ENCODE measurements around the gene ATF3.

Gene ATF3

GRCh38 chr1:212645546-212646543 is 37.3 kb downstream of the ATF3 start:
- Histone ChIP-seq H3K9me3 (ENCODE audit: control insufficient read depth, insufficient read depth, low read length) (no peaks in the 10 kb centered on the region), H3K4me1 (ENCODE audit: control insufficient read depth, insufficient read depth, low read length) (no peaks in the 10 kb centered on the region), H3K9ac (ENCODE audit: low read depth, low read length) (no peak overlapping the region), H3K36me3 (ENCODE audit: control insufficient read depth, insufficient read depth, low read length) (no peaks in the 10 kb centered on the region), H3K4me3 (ENCODE audit: low read depth, low read length) (no peak overlapping the region), H3K27me3 (ENCODE audit: control insufficient read depth, insufficient read depth, low read length) (no peaks in the 10 kb centered on the region), H3K27ac (ENCODE audit: low read depth, low read length) (no peak overlapping the region)

DNA sequence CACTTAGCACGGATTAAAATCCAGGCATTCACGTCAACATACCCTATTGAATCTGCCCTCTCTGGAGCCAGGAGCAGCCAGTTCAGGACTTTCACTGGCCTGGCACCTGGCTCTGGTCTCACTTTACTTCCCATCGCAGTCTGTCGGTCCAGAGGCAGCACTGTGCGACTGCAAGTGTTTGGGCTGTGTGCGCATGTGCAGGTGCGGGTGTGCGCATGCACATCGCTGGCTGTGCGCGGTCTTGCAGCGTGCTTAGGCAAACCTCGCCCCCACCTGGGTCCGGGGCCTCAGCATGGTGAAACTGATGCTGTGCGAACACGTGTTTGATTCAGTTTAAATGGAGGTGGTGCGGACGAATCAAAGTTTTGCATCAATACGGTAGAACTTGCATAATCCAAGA is 38.0 kb downstream of the ATF3 start:
- Histone ChIP-seq H3K9me3 (ENCODE audit: control insufficient read depth, insufficient read depth, low read length) (no peaks in the 10 kb centered on the region), H3K36me3 (ENCODE audit: control insufficient read depth, insufficient read depth, low read length) (no peaks in the 10 kb centered on the region), H3K4me1 (ENCODE audit: control insufficient read depth, insufficient read depth, low read length) (no peaks in the 10 kb centered on the region), H3K9ac (ENCODE audit: low read depth, low read length) (no peak overlapping the region), H3K27me3 (ENCODE audit: control insufficient read depth, insufficient read depth, low read length) (no peaks in the 10 kb centered on the region), H3K4me3 (ENCODE audit: low read depth, low read length) (no peak overlapping the region), H3K27ac (ENCODE audit: low read depth, low read length) (no peak overlapping the region)

GRCh38 chr1:212647004-212647403 is 38.4 kb downstream of the ATF3 start:
- no peaks in the 10 kb centered on the region for H3K27me3 ChIP-seq (ENCODE audit: control insufficient read depth, insufficient read depth, low read length)
- no peak overlapping the region for H3K4me3 ChIP-seq (ENCODE audit: low read depth, low read length)
- H3K27ac ChIP-seq (ENCODE audit: low read depth, low read length) = no peak overlapping the region

DNA sequence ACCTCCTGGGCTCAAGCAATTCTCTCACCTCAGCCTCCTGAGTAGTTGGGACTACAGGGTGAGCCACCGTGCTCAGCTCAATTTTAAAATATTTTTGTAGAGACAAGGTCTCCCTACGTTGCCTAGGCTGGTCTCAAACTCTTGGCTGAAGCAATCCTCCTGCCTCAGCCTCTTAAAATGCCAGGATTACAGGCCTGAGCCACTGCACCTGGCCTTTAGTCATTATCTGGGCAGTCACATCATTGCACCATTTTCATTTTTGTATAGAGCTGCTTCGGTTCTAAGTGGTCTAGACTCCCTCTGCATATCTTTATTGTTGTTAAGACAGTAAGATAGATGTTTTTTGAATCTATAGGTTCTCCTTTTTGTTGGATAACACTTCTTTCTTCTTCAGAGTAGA is 39.9 kb downstream of the ATF3 start:
- Histone ChIP-seq H3K4me1 (ENCODE audit: control insufficient read depth, insufficient read depth, low read length) (no peaks in the 10 kb centered on the region), H3K4me3 (ENCODE audit: low read depth, low read length) (no peak overlapping the region), H3K27ac (ENCODE audit: low read depth, low read length) (no peak overlapping the region), H3K36me3 (ENCODE audit: control insufficient read depth, insufficient read depth, low read length) (no peaks in the 10 kb centered on the region), H3K27me3 (ENCODE audit: control insufficient read depth, insufficient read depth, low read length) (no peaks in the 10 kb centered on the region), H3K9ac (ENCODE audit: low read depth, low read length) (no peak overlapping the region), H3K9me3 (ENCODE audit: control insufficient read depth, insufficient read depth, low read length) (no peaks in the 10 kb centered on the region)

More at GRCh38 chr1:212647004-212647403, 38.4 kb downstream of the ATF3 start:
- Histone ChIP-seq H3K36me3 (ENCODE audit: control insufficient read depth, insufficient read depth, low read length) (no peaks in the 10 kb centered on the region), H3K9ac (ENCODE audit: low read depth, low read length) (no peak overlapping the region), H3K9me3 (ENCODE audit: control insufficient read depth, insufficient read depth, low read length) (no peaks in the 10 kb centered on the region), H3K4me1 (ENCODE audit: control insufficient read depth, insufficient read depth, low read length) (no peaks in the 10 kb centered on the region)

DNA sequence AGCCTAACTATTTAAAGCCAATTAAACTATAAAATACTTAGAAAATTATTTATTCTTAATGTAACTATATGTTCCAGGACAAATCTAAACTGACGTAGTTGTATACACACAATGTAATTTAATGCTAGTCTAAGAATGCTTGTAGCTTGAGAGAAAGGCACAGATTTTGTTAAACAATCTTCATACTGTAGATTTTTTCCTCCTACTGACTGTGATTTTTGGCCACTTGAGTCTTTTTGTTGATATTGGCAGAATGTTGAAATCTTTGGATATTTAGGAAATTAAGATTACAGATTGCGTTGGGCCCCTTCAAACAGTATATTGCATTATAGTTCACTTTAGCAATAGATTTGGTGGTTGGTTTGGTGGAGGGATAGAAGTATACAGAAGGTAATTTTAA is 40.5 kb downstream of the ATF3 start:
- Histone ChIP-seq H3K4me3 (ENCODE audit: low read depth, low read length) (no peak overlapping the region), H3K36me3 (ENCODE audit: control insufficient read depth, insufficient read depth, low read length) (no peaks in the 10 kb centered on the region), H3K9ac (ENCODE audit: low read depth, low read length) (no peak overlapping the region), H3K9me3 (ENCODE audit: control insufficient read depth, insufficient read depth, low read length) (no peaks in the 10 kb centered on the region), H3K27me3 (ENCODE audit: control insufficient read depth, insufficient read depth, low read length) (no peaks in the 10 kb centered on the region), H3K27ac (ENCODE audit: low read depth, low read length) (no peak overlapping the region), H3K4me1 (ENCODE audit: control insufficient read depth, insufficient read depth, low read length) (no peaks in the 10 kb centered on the region)

- no peaks in the 10 kb centered on the region for H3K27me3 ChIP-seq (ENCODE audit: control insufficient read depth, insufficient read depth, low read length)
- no peak overlapping the region for H3K4me3 ChIP-seq (ENCODE audit: low read depth, low read length)
- H3K27ac ChIP-seq (ENCODE audit: low read depth, low read length) = no peak overlapping the region
- H3K4me1 ChIP-seq (ENCODE audit: control insufficient read depth, insufficient read depth, low read length) = no peaks in the 10 kb centered on the region
- no peaks in the 10 kb centered on the region for H3K36me3 ChIP-seq (ENCODE audit: control insufficient read depth, insufficient read depth, low read length)
- no peaks in the 10 kb centered on the region for H3K9me3 ChIP-seq (ENCODE audit: control insufficient read depth, insufficient read depth, low read length)
- H3K9ac ChIP-seq (ENCODE audit: low read depth, low read length) = no peak overlapping the region
Observed at GRCh38 chr1:212650228-212650627, 41.7 kb downstream of the ATF3 start.

DNA sequence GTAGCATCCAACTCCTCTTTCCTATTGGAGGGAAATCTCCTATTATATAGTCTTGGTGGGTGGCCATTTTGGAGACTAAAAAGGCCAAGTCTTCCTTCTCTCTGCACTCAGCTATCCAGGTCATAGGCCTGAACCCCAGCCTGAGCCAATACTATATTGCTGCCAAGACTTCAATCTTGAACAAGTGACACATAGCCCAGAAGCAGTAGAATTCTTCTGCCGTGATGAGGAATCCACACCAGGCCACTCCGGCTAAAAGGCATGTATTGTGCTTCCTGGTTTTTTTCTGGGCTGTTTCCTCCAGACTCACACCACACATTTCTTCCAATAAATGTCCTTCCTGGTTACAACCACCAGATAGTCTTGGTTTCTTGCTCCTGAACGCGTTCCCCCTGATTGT is 43.0 kb downstream of the ATF3 start:
- Histone ChIP-seq H3K4me1 (ENCODE audit: control insufficient read depth, insufficient read depth, low read length) (no peaks in the 10 kb centered on the region), H3K36me3 (ENCODE audit: control insufficient read depth, insufficient read depth, low read length) (no peaks in the 10 kb centered on the region), H3K9me3 (ENCODE audit: control insufficient read depth, insufficient read depth, low read length) (no peaks in the 10 kb centered on the region), H3K27ac (ENCODE audit: low read depth, low read length) (no peak overlapping the region), H3K4me3 (ENCODE audit: low read depth, low read length) (no peak overlapping the region), H3K27me3 (ENCODE audit: control insufficient read depth, insufficient read depth, low read length) (no peaks in the 10 kb centered on the region), H3K9ac (ENCODE audit: low read depth, low read length) (no peak overlapping the region)

DNA sequence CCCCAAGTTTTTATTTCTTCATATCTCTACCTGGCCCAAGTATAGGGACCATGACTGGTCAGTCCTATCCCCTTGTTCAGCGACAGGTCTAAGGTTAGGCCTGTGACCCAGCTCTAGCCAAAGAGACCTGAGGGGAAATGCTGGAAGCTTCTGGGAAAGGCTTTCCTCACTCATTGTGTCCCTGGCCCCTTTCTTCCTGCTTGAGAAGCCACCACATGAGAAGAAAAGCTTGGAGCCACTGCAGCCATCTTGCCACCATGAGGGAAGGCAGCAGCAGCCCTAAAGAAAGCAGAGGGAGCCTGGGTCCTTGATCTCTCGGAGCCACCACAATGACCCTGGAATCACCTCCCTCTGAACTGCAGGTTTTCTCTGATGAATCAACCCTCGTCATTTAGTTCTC is 43.4 kb downstream of the ATF3 start:
- Histone ChIP-seq H3K9me3 (ENCODE audit: control insufficient read depth, insufficient read depth, low read length) (no peaks in the 10 kb centered on the region), H3K4me1 (ENCODE audit: control insufficient read depth, insufficient read depth, low read length) (no peaks in the 10 kb centered on the region), H3K36me3 (ENCODE audit: control insufficient read depth, insufficient read depth, low read length) (no peaks in the 10 kb centered on the region), H3K4me3 (ENCODE audit: low read depth, low read length) (no peak overlapping the region), H3K27me3 (ENCODE audit: control insufficient read depth, insufficient read depth, low read length) (no peaks in the 10 kb centered on the region), H3K27ac (ENCODE audit: low read depth, low read length) (no peak overlapping the region), H3K9ac (ENCODE audit: low read depth, low read length) (no peak overlapping the region)

- Histone ChIP-seq H3K9ac (ENCODE audit: low read depth, low read length) (no peak overlapping the region), H3K4me3 (ENCODE audit: low read depth, low read length) (no peak overlapping the region), H3K4me1 (ENCODE audit: control insufficient read depth, insufficient read depth, low read length) (no peaks in the 10 kb centered on the region), H3K27ac (ENCODE audit: low read depth, low read length) (no peak overlapping the region), H3K36me3 (ENCODE audit: control insufficient read depth, insufficient read depth, low read length) (no peaks in the 10 kb centered on the region), H3K9me3 (ENCODE audit: control insufficient read depth, insufficient read depth, low read length) (no peaks in the 10 kb centered on the region), H3K27me3 (ENCODE audit: control insufficient read depth, insufficient read depth, low read length) (no peaks in the 10 kb centered on the region)
Observed at GRCh38 chr1:212652609-212653008, 44.0 kb downstream of the ATF3 start.

GRCh38 chr1:212655668-212656440 is 47.3 kb downstream of the ATF3 start:
- H3K4me3 ChIP-seq (ENCODE audit: low read depth, low read length) = no peak overlapping the region
- H3K4me1 ChIP-seq (ENCODE audit: control insufficient read depth, insufficient read depth, low read length) = no peaks in the 10 kb centered on the region
- no peaks in the 10 kb centered on the region for H3K36me3 ChIP-seq (ENCODE audit: control insufficient read depth, insufficient read depth, low read length)
- no peaks in the 10 kb centered on the region for H3K9me3 ChIP-seq (ENCODE audit: control insufficient read depth, insufficient read depth, low read length)
- H3K9ac ChIP-seq (ENCODE audit: low read depth, low read length) = no peak overlapping the region
- no peaks in the 10 kb centered on the region for H3K27me3 ChIP-seq (ENCODE audit: control insufficient read depth, insufficient read depth, low read length)
- peak overlapping the region; percentile 35 for H3K27ac ChIP-seq (ENCODE audit: low read depth, low read length)

DNA sequence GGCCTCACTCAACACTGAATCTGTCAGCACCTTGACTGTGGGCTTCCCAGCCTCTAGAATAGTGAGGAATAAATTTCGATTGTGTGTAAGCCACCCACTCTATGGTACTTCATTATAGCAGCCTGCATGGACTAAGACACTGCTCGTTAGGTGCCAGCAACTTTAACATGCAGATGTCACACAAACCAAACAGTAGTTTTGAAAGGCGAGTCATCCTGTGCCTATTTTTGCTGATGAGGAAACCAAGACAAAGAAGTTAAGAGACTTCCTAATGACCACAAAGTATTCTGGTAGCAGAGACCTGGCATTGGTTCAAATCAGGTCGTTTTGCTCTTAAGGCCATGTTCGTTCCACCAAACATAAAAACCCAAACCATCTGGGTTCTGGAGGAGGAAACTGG is 48.2 kb downstream of the ATF3 start:
- Histone ChIP-seq H3K9me3 (ENCODE audit: control insufficient read depth, insufficient read depth, low read length) (no peaks in the 10 kb centered on the region), H3K36me3 (ENCODE audit: control insufficient read depth, insufficient read depth, low read length) (no peaks in the 10 kb centered on the region), H3K9ac (ENCODE audit: low read depth, low read length) (no peak overlapping the region), H3K27ac (ENCODE audit: low read depth, low read length) (no peak overlapping the region), H3K4me3 (ENCODE audit: low read depth, low read length) (no peak overlapping the region), H3K4me1 (ENCODE audit: control insufficient read depth, insufficient read depth, low read length) (no peaks in the 10 kb centered on the region), H3K27me3 (ENCODE audit: control insufficient read depth, insufficient read depth, low read length) (no peaks in the 10 kb centered on the region)
